GM21367 (cell line): ENCODE measurements around the gene PROX2.
A peak's percentile ranks its signal among the peaks of the same experiment; 100 is the strongest.

Experiments
- ATAC-seq: cut with Tn5 transposase; IDR thresholded peaks from one replicate; pipeline ENCODE4 v1.9.1; 2021; ENCODE audit not compliant: unreplicated experiment

Gene PROX2, protein sequence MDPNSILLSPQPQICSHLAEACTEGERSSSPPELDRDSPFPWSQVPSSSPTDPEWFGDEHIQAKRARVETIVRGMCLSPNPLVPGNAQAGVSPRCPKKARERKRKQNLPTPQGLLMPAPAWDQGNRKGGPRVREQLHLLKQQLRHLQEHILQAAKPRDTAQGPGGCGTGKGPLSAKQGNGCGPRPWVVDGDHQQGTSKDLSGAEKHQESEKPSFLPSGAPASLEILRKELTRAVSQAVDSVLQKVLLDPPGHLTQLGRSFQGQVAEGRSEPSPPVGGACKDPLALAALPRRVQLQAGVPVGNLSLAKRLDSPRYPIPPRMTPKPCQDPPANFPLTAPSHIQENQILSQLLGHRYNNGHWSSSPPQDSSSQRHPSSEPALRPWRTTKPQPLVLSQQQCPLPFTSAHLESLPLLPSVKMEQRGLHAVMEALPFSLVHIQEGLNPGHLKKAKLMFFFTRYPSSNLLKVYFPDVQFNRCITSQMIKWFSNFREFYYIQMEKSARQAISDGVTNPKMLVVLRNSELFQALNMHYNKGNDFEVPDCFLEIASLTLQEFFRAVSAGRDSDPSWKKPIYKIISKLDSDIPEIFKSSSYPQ

GRCh38 chr14:74875941-74876913 is at the start of gene PROX2:
Gene PROX2, minus strand, starts transcription at chr14:74876145. Its CDS starts 12,311 bp downstream, at chr14:74863834.
- no peak for ATAC-seq

- ATAC-seq, result no peak
These were observed 48.1 kb upstream of the PROX2 start for GRCh38 chr14:74924061-74924460.

DNA sequence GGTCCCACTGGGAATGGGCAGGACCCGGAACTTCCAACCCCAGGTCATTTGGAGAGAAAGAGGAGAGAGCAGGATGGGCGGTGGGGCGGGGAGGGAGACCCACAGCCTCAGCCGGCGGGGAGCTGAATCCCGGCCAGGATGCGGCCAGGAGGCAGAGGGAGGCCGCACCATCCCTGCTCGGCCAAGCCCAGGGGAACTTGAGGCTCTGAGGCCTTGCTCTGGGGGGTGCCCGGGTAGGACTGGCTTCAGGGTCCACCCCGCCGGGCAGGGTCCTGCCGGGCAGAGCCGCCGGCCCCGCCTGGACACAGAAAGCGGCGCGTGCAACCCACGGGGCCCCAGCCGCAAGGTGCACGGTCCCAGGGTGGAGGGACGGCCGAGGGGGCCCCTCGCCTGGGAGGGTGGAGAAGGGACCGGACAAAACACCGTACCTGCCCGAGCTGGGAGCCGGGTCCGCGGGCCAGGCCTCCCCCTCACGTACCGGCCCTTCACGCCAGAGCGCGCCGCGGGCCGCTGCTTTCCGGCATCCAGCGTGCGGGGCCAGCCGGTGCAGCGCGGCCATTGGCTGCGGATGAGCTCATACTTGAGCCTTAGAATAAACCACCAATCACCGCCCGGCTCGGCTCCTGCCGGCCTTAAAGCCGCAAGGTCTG is 46.9 kb upstream of the PROX2 start, which contains the start of gene RPS6KL1:
RPS6KL1 (minus strand) TSS at position 509 of the 650 bp plus-strand sequence. CDS start 1,719 bp downstream, outside the sequence.
- ATAC-seq, result peak; percentile 86

DNA sequence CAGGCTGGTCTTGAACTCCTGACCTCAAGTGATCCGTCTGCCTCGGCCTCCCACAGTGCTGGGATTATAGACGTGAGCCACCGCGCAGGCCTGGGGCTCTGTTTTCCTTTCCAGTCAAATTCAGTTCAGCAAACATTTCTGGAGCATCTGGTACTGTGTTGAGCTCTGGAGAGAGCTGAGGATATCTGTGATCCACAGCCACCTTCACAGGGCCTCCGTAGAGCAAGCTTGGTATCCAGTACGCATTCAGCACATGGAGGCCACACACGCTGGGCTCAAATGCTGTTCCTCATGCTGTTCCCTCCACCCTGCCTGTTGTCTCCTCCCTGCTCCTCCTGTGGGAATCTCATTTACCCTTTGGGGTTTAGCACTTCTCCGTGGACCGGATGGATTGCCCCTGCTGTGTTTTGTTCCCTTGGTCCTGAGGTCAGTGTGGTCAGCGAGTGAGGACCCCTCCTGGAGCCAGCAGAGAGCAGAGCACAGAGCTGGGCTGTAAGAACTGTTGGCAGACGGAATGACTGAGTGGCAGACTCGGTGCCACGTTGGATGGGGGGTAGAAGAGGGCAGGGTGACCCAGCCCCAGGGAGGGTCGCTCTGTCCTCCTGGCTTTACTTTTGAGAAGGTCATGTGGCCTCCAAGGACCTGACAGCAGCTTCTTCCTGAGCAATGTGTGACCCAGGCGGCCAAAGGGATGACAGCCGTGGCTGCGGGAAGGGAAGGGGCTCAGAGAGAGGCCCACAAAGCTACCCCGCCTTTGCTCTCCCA is 46.2 kb upstream of the PROX2 start:
- ATAC-seq, result no peak

GRCh38 chr14:74921053-74921620 is 45.2 kb upstream of the PROX2 start:
- ATAC-seq, result no peak

GRCh38 chr14:74920281-74920680 is 44.3 kb upstream of the PROX2 start:
- no peak for ATAC-seq

GRCh38 chr14:74919421-74920165 is 43.6 kb upstream of the PROX2 start:
- no peak for ATAC-seq

- no peak for ATAC-seq
These were observed 42.4 kb upstream of the PROX2 start for GRCh38 chr14:74918380-74918779.

DNA sequence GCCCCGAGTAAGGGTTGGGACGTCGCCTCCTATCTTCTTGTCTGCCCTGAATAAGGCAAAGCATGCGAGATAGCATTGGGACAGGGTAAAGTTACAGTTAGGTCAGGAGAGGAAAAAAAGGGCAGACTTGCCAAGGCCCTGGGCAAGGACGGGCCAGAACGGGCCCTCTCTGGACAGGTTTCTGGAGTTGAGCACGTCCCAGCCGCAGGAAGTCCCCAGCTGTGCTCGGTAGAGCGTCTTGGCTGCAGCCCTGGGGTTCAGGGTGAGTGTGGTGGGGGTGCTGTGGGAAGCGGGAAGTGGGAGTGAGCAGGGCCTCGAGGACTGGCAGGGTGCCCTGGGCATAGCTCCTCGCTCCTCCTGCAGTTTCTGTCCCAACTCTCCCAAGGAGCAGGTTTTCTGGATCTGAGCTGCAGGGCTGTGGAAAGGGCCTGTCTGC is 41.7 kb upstream of the PROX2 start:
- no peak for ATAC-seq

GRCh38 chr14:74917178-74917543 is 41.2 kb upstream of the PROX2 start:
- ATAC-seq, result no peak

- no peak for ATAC-seq
These were observed 39.9 kb upstream of the PROX2 start for GRCh38 chr14:74915826-74916225.

DNA sequence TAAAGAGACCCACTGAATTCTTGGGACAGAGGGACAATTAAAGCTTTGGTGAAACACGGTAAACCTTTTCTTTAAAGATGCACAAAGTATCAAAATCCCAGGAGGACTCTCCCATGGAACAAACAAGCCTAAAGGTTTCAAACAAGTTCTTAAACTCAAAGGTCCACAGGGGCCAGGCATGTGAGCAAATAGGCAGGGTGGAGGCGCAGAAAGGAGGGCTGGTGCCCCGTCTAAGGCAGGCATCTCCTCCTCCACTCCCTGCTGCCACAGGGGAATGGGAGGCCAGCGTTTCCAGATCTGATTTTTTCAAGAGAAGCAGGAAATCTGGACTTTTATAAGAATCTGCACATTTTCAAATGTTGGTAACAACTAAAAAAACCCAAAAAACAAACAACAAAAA is 39.5 kb upstream of the PROX2 start:
- no peak for ATAC-seq

DNA sequence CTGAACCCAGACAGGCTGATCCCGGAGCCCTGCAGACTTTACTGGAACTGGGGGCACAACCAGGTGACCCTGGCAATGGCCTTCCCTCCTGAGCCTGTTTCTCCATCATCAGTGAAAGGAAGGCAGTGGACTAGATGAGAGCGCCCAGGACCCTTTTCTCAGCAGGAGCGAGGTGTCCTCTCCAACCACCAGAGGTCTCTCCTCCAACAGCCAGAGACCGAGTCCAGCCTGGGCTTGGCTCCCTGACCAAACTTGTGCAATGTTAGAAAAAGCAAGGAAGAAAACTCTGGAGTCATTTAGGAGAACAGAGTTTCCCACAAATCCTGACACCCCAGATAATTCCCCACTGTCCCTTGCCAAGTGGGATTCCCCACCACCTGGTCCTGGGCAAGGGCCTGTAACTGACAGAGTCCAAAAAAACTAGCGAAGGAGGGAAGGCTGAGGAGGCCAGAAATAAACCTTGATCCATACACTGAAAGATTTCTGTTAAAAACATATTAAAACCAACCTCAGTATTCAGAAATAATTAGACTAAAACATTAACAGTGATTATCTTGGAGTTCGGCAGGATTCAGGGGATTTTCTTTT is 38.1 kb upstream of the PROX2 start:
- no peak for ATAC-seq

GRCh38 chr14:74913393-74913910 is 37.5 kb upstream of the PROX2 start:
- no peak for ATAC-seq

- no peak for ATAC-seq
These were observed 36.9 kb upstream of the PROX2 start for GRCh38 chr14:74912801-74913200.

GRCh38 chr14:74912111-74912510 is 36.2 kb upstream of the PROX2 start:
- ATAC-seq, result no peak

- ATAC-seq, result no peak
These were observed 35.8 kb upstream of the PROX2 start for GRCh38 chr14:74911704-74912103.

- no peak for ATAC-seq
These were observed 35.3 kb upstream of the PROX2 start for GRCh38 chr14:74911221-74911620.
